AG08395 (cell line): ENCODE results near the gene RPS6KL1.
A peak's percentile ranks its signal among the peaks of the same experiment; 100 is the strongest.

Experiments used
- DNase-seq: peaks from one replicate; pipeline ENCODE4 v3.0.0; 2012; ENCODE audit warnings: mixed read lengths, low spot score

The RPS6KL1 gene

DNA sequence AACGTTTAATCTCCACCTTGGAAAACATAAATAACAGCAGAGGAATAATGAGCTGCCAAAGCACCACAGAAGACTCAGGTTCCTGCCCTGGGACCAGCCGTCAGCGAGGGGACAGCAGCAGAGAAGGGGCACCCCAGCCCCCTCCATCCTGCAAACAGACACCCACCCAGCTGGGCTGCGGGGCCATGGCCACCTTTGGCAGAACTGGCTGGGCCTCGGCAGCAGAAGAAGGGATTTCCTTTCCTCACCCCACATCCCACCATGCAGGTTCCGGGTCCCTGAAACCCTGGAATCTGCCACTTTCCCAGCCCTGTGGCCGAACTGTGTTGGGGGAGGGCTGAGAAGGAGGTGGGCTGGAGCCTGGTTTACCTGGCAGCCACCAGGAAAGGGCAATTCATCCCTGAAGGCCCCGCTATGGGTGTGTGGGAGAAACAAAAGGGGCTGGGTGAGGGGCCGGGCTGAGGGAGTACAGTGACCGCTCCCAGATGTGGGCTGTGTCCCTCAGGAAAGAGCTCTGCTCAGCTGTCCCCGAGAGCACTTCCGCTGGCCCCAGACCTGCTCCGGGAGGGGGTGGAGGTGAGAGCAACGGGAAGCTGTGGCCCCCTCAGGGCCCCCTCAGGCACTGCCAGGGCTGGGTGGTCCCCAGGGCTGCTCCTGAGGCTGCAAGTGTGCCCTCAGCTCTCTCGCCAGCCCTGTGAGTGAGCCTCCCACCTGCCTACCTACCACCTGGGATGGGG, 28.6 kb upstream of the RPS6KL1 start:
- DNase-seq, result no peak

DNA sequence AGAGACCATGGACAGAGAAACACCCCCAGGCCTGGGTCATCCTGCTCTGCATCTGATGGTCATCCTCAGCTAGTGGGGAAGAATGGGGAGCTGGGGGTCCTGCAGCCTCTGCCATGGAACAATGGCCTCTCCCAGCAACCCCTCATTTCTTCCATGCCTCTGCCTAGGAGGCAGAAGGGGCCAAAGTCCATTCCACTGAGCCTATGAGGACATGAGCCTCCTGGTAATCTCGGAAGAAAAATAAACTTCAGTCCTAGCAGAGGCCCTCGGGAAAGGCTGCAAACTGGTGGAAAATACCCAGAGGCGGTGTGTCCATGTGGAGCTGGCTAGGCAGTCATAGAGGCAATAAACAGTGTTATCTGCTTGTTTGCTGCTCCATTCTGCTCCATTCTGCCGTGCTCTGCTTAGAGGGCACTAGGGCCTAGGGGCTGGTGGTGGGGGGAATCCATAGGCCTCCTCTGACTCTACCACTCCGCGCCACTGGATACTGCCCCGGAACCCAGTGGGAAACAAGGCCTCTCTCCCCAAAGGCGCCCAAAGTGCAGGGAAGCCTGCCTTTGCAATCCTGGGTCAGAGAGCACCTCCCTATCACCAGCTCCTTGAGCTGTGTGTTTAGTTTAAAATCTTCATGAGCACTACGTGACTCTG, 27.9 kb upstream of the RPS6KL1 start:
- no peak for DNase-seq

DNA sequence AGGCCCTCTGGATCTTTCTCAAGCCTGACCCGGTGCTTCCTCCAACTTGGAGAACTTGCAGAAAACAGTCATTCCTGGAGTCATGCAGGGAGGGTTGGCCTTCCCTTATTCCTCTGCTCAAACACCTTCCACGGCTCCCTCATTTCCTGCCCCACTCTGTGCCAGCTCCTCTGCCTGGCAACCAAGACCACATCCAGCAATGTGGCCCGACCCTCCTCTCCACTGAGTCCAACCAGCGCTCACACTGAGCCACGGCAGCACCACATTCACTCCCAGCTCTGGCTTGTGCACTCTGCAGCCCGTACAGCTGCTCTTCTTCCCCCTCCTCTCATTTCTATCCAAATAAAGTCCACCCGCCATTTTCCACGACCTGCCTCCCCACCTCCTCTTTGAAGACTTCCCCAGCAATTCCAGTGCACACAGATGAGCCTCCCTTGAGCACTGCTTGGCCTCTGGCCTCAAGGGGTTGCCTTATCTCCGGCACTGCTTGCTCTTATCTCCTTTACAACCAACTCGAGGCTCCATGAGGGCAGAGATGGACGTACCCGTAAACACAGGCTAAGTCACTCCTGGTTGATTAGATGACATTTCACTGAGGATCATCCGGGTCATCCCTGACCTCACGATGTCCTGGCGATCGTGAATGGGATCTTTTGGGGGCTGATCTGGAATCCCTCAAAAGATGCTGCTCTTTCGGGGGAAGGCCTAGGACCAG, 27.0 kb upstream of the RPS6KL1 start:
- DNase-seq, result no peak

DNA sequence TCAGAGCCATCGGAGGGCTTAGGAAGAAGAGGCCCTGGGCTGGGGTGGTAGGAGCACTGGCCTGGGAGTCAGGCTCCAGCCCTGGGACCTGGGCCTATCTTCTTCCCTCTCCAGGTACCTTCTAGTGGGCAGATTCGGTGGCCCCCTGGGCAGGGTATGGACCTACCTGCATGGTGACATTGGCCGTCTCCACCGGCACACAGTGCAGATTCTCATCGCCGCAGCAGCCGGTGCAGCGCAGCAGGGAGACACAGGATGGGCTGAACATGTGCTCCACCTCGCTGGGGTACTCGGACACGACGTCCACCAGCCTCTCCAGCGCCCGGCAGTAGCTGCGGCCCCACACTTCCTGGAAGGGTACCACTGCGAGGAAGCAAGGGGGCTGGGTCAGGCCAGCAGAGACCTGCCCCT, 26.1 kb upstream of the RPS6KL1 start:
- no peak for DNase-seq

DNA sequence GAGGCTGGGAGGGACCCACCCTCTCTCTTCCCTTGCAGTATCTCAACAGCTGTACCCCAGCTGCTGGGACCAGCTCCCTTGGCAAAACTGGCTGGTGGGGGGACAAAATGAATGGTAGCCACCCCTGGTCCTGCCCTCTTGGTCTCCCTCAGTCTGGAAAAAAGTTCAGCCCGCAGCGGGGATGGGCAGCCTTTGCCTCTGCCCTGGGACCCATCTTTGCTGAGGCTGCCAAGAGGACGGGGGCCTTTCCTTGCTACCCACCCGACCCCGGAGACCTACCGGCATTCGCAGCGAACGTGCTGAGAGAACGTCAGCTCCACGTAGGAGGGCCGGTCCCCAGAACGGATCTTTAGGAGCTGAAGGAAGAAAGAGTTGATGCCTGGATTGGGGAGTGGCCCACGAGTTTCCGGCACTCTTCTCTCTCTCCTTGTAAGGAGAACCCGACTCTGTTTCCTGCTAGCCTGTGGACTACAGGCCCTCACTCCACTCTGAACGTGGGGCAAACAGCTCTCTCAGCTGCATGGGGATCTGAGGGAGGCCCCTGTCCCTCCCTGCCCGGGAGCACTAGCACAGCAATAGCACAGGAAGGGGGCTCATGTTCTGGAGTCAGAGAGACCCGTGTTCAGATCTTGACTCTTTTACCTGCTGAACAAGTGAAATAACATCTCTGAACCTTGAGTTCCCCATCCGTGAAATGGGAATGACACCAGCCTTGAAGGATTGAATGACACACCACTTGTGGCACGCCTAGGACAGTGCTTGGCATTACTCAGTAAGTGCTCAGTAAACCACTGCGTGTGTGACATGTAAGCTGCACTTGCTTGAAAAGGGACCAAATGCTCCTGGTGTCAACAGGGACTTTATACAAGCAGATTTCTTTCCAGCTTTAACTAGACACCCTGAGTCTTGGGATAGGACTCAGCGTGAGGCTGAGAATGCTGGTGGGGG, 25.4 kb upstream of the RPS6KL1 start:
- no peak for DNase-seq

DNA sequence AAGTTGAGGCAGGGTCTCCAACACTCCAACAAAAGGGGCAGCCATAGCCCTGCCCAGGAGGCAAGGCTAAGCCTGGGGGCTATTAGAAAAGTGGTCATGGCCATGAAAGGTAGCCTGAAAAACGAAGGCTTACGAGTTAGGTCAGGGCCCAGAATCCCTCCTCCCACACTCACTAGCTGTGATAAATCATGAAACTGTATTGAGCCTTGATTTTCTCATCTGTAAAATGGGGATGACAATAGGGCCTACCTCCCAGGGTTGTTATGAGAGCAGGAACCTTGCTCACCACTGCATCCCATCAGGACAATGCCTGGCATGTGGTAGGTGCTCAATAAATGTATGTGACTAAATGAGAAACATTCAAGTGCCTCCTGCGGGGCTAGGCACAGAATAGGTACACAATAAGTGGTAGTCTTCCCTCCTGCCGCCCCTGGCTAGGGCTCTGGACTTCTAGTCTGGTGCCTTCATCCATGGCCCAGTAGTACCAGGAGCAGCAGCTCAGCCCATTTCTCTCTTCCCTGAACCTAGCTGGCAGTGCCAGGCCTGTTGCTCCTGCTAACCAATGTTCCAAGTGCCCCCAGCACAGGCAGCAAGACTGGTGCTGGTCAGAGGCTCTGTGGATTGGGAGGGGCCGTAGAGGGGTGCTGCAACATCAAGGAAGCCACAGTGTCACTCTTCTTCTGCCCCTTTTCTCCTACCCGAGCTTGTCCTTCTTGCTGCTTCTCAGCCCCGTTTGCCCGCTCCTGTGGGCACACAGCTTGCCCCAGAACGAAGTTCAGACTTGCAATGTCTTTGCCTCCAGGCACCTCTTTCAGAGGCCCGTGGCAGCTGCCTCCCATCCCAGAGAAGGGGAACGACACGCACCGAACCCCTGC, 24.5 kb upstream of the RPS6KL1 start:
- DNase-seq, result no peak

DNA sequence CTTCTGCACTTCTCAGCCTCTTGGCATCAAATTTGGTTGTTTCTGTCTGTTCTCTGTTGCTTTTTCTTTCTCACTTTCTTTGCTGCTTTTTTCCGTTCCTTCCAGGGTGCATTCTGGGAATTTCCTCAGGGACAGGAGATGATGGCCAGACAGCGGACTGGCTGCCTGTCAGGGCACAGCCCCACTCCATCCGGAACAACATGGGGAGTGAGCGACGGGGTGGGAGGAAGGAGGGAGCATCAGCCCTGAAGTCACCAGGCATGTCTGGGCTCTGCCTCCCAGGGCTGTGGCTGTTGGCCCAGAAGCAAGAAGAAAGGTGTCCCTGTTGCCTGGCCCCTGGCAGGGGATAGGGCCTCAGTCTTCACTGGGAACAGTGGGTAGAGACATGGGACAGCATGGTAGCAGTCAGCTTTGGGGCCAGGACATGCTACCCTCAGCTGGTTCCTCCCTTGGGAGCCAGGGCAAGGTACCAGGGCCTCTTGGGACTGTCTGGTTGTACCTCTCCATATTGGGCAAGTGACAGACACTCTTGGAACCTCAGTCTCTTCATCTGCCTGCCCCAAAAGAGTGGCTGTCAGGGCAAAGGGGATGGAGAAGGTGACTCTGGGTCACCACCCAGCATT, 23.7 kb upstream of the RPS6KL1 start:
- DNase-seq, result no peak

DNA sequence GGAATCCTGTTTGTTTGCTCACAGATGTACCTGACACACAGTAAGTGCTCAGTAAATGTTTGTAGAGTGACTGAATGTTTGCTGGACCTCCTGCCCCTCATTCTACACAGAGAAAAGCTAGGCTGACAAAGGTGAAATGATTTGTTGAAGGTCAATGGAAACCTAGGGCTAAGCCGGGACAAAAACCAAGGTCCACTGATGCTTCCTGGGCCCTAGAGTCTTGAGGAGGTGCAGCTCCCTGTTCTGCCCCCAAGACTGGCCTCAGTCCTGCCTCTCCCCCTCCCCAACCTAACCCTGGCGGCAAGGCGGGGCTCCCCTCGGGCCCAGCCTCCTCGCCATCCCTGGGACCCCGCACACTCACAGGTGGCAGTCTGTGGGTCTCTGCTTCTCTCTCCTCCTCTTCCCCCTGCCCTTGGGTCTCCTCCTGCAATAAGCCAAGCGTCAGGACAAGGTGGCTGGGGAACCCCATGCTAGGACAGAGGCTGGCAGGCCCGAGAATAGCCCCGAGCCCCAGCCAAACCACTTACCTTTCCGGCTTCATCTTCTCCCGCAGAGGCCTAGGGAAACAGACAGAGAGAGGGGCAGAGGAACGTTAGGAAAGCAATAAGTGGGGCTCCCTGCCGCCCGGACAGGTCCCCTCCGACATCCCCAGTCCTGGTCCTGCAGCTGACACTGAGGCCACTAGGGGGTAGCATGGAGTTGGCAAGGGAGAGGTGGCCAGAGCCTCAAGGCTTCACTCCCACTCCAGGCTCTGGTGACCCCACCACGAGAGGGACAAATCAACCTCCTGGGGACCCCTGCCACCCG, 23.0 kb upstream of the RPS6KL1 start:
- DNase-seq, result peak; percentile 88

DNA sequence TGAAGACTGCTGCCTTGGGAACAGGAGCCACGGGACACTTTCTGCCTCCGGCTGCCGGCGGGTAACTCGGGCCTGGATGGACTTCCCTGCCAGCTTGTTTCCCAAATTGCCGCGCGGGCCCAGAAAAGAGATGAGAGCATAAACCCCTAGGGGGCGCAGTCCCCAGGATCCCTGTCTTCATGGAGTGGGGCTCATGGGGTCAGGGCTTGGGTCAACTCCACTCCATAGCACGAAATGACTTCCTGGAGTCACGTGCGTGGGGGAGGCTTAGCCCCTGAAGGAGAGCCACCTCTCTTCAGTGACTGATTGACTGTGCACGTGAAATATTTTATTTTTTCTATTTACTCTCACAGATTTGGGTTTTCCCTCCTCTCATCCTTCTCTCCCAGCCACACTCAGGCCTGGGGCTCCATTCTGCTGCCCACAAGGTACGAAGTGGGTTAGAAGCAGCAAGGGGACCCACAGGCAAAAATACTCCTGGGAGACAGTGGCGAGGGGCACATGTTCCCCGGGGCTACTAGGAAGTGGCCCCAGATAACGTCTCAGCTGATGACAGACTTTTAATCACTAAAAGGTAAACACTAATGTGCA, 22.3 kb upstream of the RPS6KL1 start:
- DNase-seq, result no peak

DNA sequence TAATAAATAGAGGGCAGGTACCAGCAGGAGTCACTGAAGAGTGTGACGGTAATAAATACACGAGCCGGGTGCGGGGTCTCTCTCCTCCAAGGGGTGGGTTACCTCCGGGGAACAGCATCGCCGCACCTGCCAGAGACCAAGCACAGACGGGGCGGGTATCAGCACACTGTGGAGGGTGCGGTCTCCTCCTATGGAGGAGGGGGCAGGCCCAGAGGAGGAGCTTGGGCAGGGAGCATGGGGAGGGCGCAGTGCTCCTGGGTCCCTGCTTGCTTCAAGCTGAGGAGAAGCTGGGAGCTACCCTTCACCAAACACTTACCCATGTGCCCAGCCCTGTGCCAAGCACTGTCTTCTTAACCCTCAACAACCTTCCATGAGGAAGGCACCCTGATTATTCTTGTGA, 19.5 kb upstream of the RPS6KL1 start:
- no peak for DNase-seq

DNA sequence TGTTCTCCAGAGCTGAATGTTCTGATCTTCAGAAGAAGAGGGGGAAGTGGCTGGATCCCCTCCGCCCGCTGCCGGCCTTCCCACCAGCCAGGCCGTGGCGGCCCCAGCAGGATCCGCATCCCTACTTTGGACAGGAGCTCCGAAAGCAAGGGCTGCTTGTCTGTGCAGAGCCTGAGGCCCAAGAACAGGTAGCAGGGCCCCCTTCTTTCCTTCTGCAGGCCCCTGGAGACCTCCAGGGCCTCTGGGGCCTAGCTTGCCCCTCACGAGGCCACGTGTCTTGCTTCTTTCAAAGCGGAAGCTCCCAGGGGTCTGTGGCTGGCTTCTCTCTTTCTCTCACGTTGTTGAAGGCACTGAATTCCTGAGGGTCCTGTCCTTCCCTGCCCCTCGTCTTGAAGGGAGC, 19.1 kb upstream of the RPS6KL1 start:
- DNase-seq, result no peak

DNA sequence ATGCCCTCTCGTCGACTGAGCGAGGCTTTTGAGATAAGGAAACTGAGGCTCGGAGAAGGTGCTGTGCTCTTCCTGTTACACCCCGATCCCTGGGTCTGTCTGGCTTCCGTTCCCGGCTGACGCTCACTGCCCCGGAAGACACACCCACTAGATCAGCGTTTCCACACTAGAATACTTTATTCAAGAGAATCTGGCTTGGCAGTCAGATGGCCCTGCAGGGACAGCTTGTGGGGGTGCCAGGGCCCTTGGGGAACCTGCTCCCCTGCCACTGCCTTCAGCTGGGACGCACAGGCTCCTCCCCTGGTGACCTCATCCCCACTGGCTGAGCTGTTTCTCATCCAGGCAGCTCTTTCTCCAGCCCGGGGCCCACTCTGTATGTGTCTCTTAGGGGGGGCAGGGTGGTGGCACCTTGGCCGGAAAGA, 18.6 kb upstream of the RPS6KL1 start:
- peak; percentile 60 for DNase-seq

DNA sequence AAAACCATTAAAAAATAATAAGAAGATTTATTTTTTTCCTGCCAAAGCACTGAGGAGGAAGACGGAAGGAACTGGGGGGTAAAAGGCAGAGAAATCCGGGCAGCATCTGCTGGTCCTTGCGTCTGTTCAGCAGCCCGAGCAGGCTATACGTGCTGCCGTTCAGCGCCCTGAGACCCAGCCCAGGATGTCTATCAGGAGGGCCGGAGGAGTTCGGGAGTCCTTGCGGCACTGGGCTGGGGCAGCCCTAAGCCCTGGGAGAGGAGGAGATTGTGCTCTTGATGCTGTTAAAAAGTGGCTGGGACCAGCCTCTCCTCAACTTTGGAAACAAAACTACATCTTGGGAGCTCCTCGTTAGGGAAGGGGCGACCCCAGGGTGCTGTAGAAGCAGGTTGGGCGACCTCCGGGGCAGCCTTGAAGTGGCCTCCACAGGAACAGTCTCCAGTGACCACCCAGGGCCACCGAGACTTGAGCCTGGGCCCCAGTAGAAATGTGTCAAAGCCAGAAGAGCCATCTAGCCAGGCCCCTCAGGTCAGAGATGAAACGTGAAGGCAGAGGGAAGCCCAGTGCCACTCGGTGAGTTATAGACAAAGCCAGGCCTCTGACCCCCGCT, 18.0 kb upstream of the RPS6KL1 start:
- no peak for DNase-seq

DNA sequence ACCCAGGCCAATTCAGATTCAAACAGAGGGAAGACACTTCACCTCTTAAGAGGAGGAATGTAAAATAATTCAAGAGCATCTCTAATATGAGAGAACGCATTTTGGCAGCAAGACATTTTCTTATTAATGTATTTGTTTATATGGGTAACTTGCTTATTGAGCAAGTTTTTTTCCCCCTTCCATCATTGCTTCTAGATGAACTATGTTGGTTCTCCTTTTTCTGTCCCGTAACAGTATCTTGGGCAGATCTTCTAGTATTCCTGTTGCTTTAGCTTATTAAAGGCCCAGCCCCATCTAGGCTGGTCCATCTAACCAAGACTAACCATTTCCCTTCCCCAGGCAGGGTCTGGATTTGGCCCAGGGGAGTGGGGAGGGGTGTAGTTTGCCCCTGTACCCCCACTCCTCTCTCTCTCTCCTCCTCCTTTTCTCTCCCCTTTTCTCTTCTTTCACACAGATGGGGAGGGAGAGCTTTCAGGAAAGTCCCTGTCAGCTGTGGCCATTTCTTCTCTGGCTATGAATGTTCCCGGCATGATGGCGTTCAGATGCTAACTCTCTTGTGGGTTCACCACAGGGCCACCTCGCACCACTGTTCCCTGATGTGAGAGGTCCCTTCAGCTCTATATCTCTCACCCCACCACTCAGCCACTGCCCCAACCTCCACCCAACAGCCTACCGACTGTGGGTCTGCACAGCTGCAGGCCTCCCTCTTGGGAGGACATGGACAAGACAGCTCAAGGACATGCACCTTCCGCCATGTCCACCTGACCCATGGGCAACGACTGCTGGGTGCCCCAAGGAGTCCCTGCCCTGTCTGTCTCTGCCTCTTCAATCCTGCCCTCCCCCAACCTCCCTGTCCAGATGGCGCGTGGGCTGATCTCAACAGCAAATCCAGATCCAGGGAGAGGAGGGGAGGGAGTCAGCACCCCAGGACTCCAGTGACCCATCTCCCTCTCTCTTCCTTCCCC, 15.8 kb upstream of the RPS6KL1 start:
- DNase-seq, result no peak

DNA sequence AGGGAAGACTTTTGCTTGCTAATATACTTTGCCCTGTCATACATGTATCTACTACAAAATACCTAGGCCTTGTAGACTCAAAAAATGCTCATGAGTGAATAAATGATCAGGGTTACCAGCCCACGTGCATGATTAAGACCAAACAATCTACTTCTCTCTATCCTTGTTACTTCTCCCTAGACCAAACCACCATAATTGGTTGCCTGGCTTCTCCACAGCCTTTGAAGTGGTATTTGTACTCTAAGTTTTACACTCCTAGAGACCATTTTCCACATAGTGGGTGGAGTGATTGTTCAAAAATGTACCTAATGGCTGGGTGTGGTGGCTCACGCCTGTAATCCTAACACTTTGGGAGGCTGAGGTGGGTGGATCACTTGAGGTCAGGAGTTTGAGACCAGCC, 14.1 kb upstream of the RPS6KL1 start:
- no peak for DNase-seq

DNA sequence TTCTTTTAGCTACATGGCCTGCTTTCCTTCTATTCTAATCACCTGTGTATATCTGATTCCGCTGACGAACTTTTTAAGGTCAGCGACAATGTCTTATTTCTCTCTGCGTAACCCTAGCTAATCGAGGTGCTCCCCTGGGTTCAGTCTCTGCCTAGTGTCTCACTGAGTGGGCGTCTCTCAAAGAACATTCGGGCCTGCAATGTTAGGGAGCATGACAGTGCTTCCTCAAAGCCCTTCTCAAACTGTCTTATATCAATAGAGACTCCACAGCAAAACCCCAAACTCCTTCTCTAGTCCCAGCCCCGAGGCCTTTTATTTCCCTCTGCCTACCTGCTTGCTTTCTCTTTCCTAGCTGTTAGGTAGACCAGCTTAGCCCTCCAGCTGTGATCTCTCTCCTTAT, 13.7 kb upstream of the RPS6KL1 start:
- no peak for DNase-seq

DNA sequence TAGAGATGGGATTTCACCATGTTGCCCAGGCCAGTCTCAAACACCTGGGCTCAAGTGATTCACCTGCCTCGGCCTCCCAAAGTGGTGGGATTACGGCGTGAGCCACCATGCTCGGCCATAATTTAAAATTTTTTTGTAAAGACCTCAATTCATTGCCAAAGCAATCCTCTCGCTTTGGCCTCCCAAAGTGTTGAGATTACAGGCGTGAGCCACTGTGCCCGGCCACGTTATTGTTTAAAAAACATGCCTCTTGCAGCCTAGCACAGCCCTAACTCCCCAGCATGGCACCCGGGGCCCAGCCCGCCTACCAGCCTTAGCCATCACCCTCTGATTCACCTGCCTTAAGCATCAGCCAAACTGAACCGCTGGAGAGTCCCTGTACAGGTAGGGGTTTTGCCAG, 13.1 kb upstream of the RPS6KL1 start:
- no peak for DNase-seq

DNA sequence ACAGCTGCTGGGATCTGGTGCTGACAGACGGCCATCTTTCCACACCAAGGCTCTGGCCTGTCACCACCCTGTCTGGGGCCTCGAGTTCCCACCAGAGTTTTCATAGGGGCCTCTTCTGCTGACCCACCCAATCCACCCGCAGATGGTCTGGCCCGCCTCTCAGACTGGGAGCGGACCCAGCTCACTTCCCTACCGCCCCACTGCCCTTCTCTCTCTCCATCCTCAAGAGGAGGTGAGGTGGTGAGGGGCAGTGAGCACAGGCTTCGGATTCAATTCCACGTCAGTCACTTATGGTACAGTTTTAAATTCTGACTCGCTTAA, 12.3 kb upstream of the RPS6KL1 start:
- DNase-seq, result no peak
